Esophagus muscularis mucosa (tissue), 4 donors: ENCODE measurements around the gene DNAH12. TPM values are rescaled to one million over a fixed set of nuclear protein-coding genes. Genes with fewer than 3 reads are reported as not detected.
"Not testable (repeated sequence)": the region's sequence is repeated elsewhere in the genome, so short reads cannot be mapped to it uniquely, and the experiment has no call there.

Source experiments
- DNase-seq: peaks from one replicate; pipeline ENCODE4 v3.0.0-alpha.2; 2017; ENCODE audit errors: extremely low spot score
- H3K27ac ChIP-seq, 4 donors: fragments of 200-600 bp; sonication (generic); replicated peaks in 1 of 4; 1 replicate in 3 of 4; 2 replicates in 1 of 4; pipeline ENCODE4 v1.5.1; 2016 to 2019; ENCODE audit warnings: mild to moderate bottlenecking in 1 of 4
- H3K27me3 ChIP-seq, 4 donors: fragments of 200-600 bp; sonication (generic); one replicate each; pipeline versions ENCODE4 v1.5.1 to v1.6.0; 2016 to 2019
- H3K36me3 ChIP-seq, 4 donors: fragments of 200-600 bp; sonication (generic); one replicate each; pipeline ENCODE4 v1.5.1; 2016 to 2019
- H3K4me1 ChIP-seq, 4 donors: fragments of 200-600 bp; sonication (generic); one replicate each; pipeline ENCODE4 v1.5.1; 2016 to 2019
- H3K4me3 ChIP-seq, 4 donors: fragments of 200-600 bp; sonication (generic); 1 replicate in 2 of 4; 2 replicates in 2 of 4; pipeline ENCODE4 v1.5.1; 2016 to 2019; ENCODE audit warnings: mild to moderate bottlenecking in 4 of 4, moderate library complexity in 1 of 4
- H3K9me3 ChIP-seq, 4 donors: fragments of 200-600 bp; sonication (generic); 1 replicate in 3 of 4; 2 replicates in 1 of 4; pipeline ENCODE4 v1.5.1; 2016 to 2019
- EP300 ChIP-seq: sonication (generic); formaldehyde crosslinking; IDR thresholded peaks from one replicate; pipeline ENCODE4 v1.6.1; 2017; ENCODE audit warnings: antibody characterized with exemption
- POLR2A ChIP-seq: fragments of 450-650 bp; IDR thresholded peaks from one replicate; pipeline ENCODE4 v1.6.1; 2017; ENCODE audit warnings: antibody characterized with exemption, moderate library complexity, mild to moderate bottlenecking, low read depth
- POLR2AphosphoS5 ChIP-seq, 2 donors: sonication (generic); formaldehyde crosslinking; IDR thresholded peaks; one replicate each; pipeline ENCODE4 v1.6.1; 2017; ENCODE audit warnings: antibody characterized with exemption in 2 of 2
- WGBS: methylation state at CpG from one replicate; pipeline ENCODE4 v1.1.5; 2018; 5-methylcytosine and 5-hydroxymethylcytosine counted together
- intact Hi-C: fragments of 100-400 bp; cut with DNase I; formaldehyde crosslinking; loops from one replicate; pipeline ENCODE4 v1.15.1; 2023
- total RNA-seq, 4 donors: library from RNA; depleted of rRNA; stranded (reverse); fragments of >200 nt; gene quantifications; one replicate each; pipeline versions ENCODE4 v1.1.0 to v1.2.1, GENCODE V29; 2016
- TF ChIP-seq, protein P1 (sequence below), 3 experiments: fragments of 200-600 bp in 2 of 3; fragments of 450-650 bp in 1 of 3; sonication (generic) in 2 of 3; IDR thresholded peaks; one replicate each; pipeline ENCODE4 v1.5.1; 2017 to 2019; ENCODE audit warnings: antibody characterized with exemption in 3 of 3, mild to moderate bottlenecking in 2 of 3, moderate library complexity in 1 of 3

The DNAH12 gene
- total RNA-seq, 4 donors from 2014 or later: under 0.01 to 0.39 TPM; not detected in 2

- no peak for TF ChIP-seq EP300
- no peak for TF ChIP-seq POLR2AphosphoS5 (IDR thresholded peaks at IDR 0.05)
- no peak for DNase-seq
- Histone ChIP-seq H3K36me3 (no peaks in the 10 kb centered on the region), H3K4me1 (no peaks in the 10 kb centered on the region), H3K27me3 (no peaks in the 10 kb centered on the region), H3K27ac (no peak overlapping the region), H3K4me3 (no peak overlapping the region), H3K9me3 (no peaks in the 10 kb centered on the region)
- intact Hi-C loops: no loop called here
- WGBS: 85% methylated on average over 3 of the region's 3 CpGs
Observed at GRCh38 chr3:57464011-57464410, 80.1 kb downstream of the DNAH12 start.

DNA sequence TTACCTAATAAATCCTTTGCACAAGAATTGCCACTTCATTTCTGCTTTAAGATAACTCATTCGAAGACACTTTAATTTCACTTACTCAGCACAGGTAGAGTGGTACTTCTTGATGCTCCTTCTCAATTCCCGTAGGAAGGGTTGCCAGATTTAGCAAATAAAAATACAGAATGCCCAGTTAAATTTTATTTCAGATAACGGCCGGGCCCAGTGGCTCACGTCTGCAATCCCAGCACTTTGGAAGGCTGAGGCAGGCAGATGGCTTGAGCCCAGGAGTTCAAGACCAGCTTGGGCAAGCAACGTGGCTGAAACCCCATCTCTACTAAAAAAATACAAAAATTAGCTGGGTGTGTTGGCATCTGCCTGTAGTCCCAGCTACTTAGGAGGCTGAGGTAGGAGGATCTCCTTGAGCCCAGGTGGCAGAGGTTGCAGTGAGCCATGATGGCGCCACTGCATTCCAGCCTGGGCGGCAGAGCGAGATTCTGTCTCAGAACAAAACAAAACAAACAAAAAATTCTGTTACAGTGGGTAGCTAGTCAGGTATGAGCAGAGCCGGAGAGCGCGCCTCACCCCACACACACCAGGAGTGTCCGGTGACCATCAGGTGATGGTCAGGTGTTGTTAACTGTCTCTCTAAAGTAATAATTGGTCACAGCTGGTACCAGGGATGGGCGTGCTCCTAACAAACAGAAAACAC is 92.8 kb downstream of the DNAH12 start:
- H3K27ac ChIP-seq: no peak overlapping the region
- no peaks in the 10 kb centered on the region for H3K9me3 ChIP-seq
- TF ChIP-seq POLR2A (no peak), POLR2AphosphoS5 (IDR thresholded peaks at IDR 0.05) (no peak), EP300 (no peak)
- TF ChIP-seq, protein P1, sequence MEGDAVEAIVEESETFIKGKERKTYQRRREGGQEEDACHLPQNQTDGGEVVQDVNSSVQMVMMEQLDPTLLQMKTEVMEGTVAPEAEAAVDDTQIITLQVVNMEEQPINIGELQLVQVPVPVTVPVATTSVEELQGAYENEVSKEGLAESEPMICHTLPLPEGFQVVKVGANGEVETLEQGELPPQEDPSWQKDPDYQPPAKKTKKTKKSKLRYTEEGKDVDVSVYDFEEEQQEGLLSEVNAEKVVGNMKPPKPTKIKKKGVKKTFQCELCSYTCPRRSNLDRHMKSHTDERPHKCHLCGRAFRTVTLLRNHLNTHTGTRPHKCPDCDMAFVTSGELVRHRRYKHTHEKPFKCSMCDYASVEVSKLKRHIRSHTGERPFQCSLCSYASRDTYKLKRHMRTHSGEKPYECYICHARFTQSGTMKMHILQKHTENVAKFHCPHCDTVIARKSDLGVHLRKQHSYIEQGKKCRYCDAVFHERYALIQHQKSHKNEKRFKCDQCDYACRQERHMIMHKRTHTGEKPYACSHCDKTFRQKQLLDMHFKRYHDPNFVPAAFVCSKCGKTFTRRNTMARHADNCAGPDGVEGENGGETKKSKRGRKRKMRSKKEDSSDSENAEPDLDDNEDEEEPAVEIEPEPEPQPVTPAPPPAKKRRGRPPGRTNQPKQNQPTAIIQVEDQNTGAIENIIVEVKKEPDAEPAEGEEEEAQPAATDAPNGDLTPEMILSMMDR (IDR thresholded peaks at IDR 0.05): no peak
- intact Hi-C loops: no loop called here
- no peak for DNase-seq
- WGBS: 94% methylated on average over 14 of the region's 14 CpGs
- peaks cover 0 to 7% (median 0%) of the 10 kb centered on the region in 4 donors for H3K27me3 ChIP-seq
- no peaks in the 10 kb centered on the region for H3K36me3 ChIP-seq
- H3K4me1 ChIP-seq: peaks cover 0 to 7% (median 0%) of the 10 kb centered on the region in 4 donors
- H3K4me3 ChIP-seq: no peak overlapping the region

DNA sequence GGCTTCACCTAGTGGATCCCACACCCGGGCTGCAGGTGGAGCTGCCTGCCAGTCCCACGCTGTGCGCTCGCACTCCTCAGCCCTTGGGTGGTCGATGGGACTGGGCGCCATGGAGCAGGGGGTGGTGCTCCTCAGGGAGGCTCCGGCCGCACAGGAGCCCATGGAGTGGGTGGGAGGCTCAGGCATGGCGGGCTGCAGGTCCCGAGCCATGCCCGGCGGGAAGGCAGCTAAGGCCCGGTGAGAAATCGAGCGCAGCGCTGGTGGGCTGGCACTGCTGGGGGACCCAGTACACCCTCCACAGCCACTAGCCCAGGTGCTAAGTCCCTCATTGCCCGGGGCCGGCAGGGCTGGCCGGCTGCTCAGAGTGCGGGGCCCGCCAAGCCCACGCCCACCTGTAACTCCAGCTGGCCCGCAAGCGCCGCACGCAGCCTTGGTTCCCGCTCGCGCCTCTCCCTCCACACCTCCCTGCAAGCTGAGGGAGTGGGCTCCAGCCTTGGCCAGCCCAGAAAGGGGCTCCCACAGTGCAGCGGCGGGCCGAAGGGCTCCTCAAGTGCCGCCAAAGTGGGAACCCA is 94.8 kb downstream of the DNAH12 start:
- DNase-seq, H3K4me1 ChIP-seq, intact Hi-C loops, H3K9me3 ChIP-seq, H3K27me3 ChIP-seq, H3K4me3 ChIP-seq, H3K36me3 ChIP-seq, H3K27ac ChIP-seq: not testable (repeated sequence)
- 100% methylated on average over 1 of the region's 33 CpGs for WGBS

DNA sequence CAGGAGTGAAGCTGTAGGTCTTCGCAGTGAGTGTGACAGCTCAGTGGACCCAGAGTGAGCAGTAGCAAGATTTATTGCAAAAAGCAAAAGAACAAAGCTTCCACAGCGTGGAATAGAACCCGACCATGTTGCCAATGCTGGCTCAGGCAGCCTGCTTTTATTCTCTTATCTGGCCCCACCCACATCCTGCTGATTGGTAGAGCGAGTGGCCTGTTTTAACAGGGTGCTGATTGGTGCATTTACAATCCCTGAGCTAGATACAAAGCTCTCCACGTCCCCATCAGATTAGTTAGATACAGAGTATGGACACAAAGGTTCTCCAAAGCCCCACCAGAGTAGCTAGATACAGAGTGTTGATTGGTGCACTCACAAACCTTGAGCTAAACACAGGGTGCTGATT is 95.7 kb downstream of the DNAH12 start:
- H3K9me3 ChIP-seq, DNase-seq, H3K27ac ChIP-seq, intact Hi-C loops, H3K4me3 ChIP-seq, H3K36me3 ChIP-seq, H3K4me1 ChIP-seq, H3K27me3 ChIP-seq: not testable (repeated sequence)
- 93% methylated on average over 5 of the region's 5 CpGs for WGBS

- no peaks in the 10 kb centered on the region for H3K9me3 ChIP-seq
- WGBS: 44% methylated on average over 1 of the region's 1 CpG
- DNase-seq: no peak
- H3K36me3 ChIP-seq: no peaks in the 10 kb centered on the region
- intact Hi-C loops: no loop called here
- TF ChIP-seq POLR2A (no peak), EP300 (no peak), POLR2AphosphoS5 (IDR thresholded peaks at IDR 0.05) (no peak)
- TF ChIP-seq, protein P1 (IDR thresholded peaks at IDR 0.05): no peak
- H3K4me3 ChIP-seq: no peak overlapping the region
- no peaks in the 10 kb centered on the region for H3K27me3 ChIP-seq
- peaks cover 0 to 8% (median 0%) of the 10 kb centered on the region in 4 donors for H3K4me1 ChIP-seq
- no peak overlapping the region for H3K27ac ChIP-seq
Observed at GRCh38 chr3:57446318-57446841, 97.8 kb downstream of the DNAH12 start.

DNA sequence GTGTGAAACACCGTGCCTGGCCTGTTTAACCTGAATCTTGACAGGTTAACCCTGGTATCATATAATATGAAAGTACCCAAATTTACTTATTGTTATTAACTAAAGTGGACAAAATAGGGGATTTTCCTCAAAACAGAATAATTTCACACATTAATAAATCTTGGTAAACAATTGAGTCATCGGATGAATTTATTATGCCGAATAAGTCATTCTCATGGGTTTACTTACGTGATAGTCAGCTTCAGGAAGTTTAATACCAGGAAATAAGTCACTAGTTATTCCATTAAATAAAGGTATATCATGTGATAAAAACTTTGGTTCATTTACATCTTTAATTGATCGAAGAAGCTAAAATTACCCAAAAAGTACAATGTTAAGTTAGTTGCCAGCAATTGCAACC is 99.7 kb downstream of the DNAH12 start:
- intact Hi-C loops: no loop called here
- Histone ChIP-seq H3K27ac (no peak overlapping the region), H3K27me3 (no peaks in the 10 kb centered on the region), H3K9me3 (peaks cover 0 to 5% (median 0%) of the 10 kb centered on the region in 4 donors), H3K36me3 (no peaks in the 10 kb centered on the region), H3K4me1 (peaks cover 0 to 8% (median 0%) of the 10 kb centered on the region in 4 donors), H3K4me3 (no peak overlapping the region)
- TF ChIP-seq EP300 (no peak), POLR2AphosphoS5 (IDR thresholded peaks at IDR 0.05) (no peak), POLR2A (no peak)
- TF ChIP-seq, protein P1 (IDR thresholded peaks at IDR 0.05): no peak
- 93% methylated on average over 5 of the region's 5 CpGs for WGBS
- no peak for DNase-seq

DNA sequence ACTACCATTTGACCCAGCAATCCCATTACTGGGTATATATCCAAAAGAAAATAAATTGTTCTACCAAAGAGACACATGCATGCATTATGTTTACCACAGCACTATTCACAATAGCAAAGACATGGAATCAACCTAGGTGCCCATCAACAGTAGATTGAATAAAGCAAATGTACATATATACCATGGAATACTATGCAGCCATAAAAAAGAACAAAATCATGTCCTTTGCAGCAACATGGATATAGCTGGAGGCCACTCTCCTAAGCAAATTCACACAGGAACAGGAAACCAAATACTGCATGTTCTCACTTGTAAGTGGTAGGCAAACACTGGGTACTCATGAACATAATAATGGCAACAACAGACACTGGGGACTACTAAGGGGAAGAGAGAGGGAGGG is 104.0 kb downstream of the DNAH12 start:
- intact Hi-C loops: not testable (repeated sequence)

DNA sequence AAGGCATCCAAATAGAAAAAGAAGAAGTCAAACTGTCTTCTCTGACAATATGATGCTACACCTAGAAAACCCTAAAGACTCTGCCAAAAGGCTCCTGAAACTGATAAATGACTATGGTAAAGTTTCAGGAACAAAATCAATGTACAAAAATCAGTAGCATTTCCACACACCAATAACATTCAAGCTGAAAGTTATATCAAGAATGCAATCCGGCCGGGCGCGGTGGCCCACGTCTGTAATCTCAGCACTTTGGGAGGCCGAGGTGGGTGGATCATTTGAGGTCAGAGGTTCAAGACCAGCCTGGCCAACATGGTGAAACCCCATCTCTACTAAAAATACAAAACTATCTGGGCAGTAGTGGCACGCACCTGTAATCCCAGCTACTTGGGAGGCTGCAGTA is 105.7 kb downstream of the DNAH12 start:
- intact Hi-C loops, H3K27me3 ChIP-seq, DNase-seq, H3K9me3 ChIP-seq, H3K27ac ChIP-seq, H3K36me3 ChIP-seq, H3K4me3 ChIP-seq, H3K4me1 ChIP-seq: not testable (repeated sequence)
- WGBS: 81% methylated on average over 7 of the region's 7 CpGs

More for the DNA sequence above, 104.0 kb downstream of the DNAH12 start:
- H3K4me3 ChIP-seq, H3K27me3 ChIP-seq, DNase-seq, H3K36me3 ChIP-seq, H3K27ac ChIP-seq, H3K4me1 ChIP-seq, H3K9me3 ChIP-seq: not testable (repeated sequence)
